ENCODE results near the gene HES5.
"Not testable (repeated sequence)": the region's sequence is repeated elsewhere in the genome, so short reads cannot be mapped to it uniquely, and the experiment has no call there.

HES5 gene

DNA sequence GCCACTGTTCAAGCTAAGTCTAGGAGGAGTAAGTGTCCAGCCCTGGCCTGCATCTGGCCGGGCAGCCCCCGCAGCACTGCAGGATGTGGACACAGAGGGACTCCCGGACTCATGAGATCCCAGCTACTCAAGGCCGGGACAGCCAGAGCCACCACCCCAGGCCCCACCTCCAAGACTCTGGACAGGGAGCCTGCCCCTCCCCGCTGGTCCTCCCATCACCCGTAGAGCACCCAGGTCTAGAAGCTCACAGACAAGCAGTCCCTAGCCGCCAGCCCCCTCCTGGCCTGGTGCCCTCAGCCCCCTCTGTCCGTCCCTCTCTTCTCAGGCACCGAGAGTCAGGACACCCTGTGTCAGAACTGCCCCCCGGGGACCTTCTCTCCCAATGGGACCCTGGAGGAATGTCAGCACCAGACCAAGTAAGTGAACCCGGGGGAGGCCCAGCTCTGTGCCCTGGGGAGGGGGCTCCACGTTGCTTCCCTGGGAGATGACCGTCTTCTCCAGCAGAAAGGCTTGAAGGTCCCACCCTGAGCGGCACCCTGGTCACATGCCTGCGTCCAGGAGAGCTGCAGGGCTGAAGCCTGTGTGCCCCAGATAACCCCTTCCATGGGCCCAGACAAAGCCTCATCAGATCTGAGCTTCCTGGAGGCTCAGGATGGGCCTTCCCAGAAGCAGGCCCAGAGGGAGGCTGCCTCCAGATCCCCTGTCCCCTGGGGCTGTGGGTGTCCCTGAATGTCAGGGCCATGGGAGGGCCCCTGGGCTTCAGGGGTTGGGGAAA, 30.4 kb upstream of the HES5 start:
- DNase-seq (ENCODE audit: low read depth): no peak

DNA sequence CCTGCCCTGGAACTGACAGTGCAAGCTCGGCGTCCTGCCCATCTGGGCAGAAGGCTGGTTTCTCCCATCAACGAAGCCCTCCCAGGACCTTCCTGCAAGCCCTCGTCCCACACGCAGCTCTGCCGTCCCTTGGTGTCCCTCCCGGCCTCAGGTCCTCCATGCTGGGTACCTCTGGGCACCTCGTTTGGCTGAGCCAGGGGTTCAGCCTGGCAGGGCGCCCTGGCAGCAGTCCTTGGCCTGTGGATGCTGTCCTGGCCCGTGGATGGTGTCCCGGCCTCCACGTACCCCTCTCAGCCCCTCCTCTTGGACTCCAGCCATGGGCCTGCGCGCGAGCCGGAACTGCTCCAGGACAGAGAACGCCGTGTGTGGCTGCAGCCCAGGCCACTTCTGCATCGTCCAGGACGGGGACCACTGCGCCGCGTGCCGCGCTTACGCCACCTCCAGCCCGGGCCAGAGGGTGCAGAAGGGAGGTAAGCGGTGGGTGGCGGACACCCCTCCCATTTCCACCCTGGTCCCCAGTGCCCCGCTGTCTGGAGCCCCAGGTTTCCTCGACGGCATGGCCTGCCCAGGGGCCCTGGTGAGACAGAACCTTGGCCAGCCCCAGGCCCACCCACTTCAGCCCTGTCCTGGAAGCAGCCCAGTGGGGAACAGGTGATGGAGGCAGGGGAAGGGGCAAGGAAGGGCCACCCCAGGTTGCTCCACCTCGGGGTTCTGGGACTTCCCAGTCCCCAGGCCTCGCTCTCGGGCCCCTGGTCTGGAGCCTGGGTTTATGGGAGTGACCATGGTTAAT, 29.6 kb upstream of the HES5 start:
- no peak for DNase-seq (ENCODE audit: low read depth)

DNA sequence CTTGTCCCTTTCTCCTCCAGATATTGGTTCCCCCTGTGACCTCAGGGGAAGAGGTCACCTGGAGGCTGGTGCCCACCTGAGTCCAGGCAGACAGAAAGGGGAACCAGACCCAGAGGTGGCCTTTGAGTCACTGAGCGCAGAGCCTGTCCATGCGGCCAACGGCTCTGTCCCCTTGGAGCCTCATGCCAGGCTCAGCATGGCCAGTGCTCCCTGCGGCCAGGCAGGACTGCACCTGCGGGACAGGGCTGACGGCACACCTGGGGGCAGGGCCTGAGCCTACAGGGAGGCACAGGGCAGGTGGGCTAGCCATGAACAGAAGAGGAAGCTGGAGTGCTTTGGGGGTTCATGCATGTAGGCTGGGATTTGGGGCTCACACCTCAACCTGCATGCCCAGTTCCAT, 28.8 kb upstream of the HES5 start:
- no peak for DNase-seq (ENCODE audit: low read depth)

DNA sequence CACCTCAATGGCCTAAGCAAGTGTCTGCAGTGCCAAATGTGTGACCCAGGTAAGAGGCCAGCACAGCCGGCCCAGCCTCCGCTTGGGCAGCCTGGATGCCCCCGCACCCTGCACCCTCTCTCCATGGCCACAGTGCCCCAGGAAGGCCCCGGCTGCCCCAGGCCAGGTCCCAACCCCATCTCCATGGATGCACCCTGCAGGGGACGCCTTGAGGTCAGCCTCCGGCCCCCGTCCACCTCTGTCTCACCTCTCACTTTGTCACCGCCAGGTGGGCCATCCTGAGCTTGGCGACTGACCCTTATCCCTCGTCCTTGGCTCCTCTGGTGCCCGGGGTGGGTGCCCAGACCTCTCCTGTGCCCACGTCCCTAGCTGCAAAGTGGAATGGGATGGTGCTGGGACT, 28.4 kb upstream of the HES5 start:
- no peak for DNase-seq (ENCODE audit: low read depth)

DNA sequence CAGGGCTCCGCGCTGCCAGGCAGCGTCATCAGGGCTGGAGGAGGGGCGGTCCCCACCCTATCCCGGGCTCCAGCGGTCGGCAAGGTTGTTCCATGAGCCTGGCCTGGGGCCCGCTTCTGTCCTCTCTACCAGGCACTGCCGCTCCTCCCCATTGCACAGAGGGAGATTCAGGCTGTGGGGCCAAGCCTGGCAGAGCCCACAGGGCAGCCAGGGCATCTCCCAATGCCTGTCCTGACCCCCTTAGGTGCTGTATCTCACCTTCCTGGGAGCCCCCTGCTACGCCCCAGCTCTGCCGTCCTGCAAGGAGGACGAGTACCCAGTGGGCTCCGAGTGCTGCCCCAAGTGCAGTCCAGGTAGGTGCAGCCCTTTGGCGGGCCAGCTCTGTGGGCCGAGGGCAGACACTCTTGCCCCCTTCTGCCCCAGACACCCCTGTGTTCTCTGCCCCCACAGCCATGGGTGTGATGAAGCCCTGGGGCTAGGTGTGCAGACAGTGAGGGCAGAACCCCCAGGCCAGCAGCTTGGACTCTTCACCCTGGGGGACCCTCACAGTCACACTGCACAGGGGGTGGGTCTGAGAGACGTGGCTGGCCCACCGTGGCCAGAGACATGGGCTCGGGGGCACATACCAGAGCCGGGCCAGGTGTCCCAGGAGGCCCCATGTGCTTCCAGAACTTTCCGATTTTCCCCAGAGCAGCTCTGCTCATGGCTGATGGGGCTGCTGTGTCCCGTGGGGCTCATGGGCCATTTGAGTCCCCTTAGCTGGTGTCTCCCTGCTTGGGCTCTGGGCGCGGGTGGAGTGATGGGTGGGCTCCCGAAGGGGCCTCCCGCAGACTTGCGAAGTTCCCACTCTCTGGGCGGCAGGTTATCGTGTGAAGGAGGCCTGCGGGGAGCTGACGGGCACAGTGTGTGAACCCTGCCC, 27.7 kb upstream of the HES5 start:
- no peak for DNase-seq (ENCODE audit: low read depth)

DNA sequence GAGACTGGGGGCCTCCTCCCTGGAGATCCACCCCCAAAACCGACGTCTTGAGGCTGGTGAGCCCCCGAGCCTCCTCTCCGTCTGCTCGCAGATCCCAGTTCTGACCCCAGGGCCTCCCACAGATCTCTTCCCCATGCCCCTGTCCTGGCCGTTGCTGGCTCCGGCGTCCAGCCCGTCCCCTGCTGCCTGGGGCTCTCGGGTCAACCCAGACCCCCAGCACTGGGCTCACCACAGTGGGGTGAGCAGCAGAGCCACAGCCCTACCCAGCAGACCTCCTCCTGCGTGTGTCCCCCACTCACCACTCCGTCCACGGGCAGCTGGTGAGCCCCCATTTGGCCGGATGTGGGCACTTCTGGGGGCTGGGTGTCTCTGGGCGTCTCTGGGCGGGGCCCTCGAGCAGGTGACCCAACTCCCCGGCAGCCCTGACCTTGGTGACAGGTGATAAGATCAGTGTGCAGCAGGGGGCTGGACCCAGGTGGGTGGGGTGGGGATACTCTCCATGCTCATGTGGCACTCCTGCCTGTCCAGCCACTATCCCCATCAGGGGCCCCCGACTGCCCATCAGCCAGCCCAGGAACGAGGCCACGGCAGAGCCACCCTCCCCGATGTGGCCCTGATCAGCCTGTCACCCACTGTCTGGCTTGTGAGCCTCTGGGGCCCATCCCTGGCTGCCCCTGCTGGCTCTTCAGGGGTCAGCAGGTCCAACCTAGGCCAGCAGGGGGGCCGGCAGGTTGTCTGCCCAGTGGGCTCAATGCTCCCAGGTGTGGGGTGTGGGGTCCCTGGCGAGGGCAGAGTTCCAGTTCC, 26.8 kb upstream of the HES5 start:
- DNase-seq (ENCODE audit: low read depth): no peak

DNA sequence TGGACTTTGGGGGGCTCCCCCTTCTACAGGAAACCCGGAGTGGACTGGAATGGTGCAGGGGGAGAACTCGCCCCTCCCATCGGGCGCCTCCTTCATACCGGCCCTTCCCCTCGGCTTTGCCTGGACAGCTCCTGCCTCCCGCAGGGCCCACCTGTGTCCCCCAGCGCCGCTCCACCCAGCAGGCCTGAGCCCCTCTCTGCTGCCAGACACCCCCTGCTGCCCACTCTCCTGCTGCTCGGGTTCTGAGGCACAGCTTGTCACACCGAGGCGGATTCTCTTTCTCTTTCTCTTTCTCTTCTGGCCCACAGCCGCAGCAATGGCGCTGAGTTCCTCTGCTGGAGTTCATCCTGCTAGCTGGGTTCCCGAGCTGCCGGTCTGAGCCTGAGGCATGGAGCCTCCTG, 26.2 kb upstream of the HES5 start, which contains the start of gene TNFRSF14:
Gene TNFRSF14, plus strand, starts transcription at position 95 of the 401 bp plus-strand sequence. Its CDS starts 294 bp downstream, at position 389.
- no peak for DNase-seq (ENCODE audit: low read depth)

DNA sequence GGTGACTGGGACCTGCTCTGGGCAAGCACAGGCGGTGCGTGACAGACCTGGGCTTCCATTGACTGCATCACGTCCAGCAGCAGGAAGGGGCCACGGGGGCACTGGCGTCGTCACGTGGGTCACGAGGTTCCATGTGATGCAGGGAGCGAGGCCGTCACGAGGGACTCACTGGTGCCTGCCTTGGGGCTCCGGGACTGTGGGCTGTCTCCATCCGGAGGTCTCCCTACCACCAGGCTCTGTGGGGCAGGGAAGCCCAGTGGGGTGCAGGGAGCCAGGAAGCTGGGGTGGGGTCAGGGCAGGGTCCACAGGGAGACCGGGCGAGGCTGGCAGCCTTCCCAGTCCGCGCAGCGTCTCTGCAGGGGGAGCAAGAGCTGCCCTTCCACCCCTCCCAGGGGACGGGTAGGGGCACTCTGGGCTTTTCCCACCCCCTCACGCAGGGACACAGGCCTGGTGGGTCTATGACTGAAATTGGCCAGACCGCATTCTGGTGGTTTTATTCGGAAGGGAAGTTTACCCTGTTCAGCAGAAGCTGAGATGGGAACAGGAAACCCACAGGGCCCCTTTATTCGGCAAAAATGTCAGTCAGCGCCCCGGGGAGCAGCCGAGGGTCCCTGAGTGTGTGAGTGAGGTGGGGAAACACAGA, 25.7 kb upstream of the HES5 start:
- no peak for DNase-seq (ENCODE audit: low read depth)

DNA sequence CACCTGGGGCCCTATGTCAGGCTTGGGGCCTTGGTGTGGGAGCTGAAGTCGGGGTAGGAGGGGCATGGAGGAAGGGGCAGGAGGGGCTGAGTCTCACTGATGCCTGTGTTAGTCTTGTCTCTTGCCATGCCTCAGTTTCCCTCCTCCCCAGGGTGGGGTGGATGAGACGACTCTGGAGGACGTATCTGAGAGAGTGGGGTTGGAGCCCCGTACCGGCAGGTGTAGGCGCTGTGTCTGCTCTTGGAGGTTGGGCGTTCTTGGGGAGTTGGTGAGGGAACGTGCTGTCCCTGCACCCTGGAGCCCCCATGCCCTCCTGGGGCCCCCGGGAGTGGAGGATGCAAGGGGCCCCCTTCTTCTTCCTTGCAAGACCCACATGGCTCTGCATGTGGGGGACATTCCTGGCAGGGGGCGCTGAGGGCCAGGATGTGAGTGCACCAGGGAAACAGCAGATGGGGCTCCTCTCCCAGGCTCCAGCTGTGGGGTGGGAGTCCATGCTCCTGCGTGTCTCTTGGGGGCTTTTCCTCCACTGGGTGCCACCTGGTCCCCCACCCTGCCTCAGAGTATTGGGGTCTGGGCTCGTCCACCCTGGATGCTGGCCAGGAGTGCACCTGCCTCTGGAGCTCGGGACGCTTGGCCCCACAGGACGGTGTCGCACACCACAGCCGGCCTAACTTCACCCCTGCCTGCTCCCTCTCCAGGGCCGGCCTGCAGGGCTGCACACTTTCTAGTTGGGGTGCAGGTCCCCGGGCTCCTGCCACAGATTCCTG, 24.7 kb upstream of the HES5 start:
- DNase-seq (ENCODE audit: low read depth): no peak

DNA sequence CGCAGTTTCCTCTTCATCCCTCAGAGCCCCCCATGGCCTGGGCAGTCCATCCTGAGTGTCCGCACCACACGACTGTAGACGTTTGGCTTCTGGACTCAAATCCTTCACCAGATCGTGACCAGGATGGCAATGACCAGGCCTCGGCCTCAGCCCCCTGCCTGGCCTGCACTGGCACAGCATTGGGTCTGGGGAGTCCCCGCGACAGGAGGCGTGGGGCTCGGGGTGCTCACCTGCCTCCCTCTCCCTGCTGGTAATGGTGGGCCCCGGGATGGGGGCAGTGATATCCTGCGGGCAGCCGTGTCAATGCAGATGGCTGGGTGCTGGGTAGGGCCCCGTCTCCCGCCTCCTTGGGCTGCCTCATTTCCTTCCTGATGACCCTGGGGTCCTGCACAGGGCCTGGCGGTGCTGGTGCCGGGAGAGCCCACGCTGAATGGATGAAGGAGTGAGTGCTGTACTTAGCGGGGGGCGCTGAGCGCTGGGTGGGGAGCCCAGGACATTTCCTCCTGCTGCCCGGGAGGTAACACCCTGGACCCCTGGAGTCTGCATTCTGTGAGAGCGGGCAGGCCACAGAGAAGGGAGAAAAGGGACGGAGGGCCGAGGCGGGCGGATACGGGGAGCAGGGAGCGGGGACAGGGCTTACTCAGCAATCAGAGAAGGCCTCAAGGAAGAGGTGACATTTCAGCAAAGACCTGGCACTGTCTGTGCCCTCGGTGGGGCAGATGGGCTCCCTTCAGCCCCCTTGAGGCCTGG, 24.0 kb upstream of the HES5 start:
- DNase-seq (ENCODE audit: low read depth): no peak

DNA sequence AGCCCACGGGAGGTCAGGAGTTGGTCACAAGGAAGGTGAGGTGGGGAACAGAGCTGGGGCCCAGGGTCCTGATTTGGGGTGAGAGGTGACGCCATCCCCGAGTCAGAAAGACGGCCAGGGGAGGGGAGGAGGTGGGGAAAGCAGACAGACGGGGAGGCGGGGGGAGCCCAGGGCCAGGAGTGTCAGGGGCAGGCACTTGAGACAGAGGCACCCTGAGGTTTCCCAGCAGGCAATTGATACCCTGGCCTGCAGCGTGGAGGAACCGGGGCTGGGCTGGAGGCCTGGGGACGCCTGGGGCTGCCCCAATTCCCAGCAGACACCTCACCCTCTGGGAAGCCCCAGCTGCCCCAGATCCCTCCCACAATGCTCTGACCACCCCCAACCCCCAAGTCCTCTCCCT, 23.0 kb upstream of the HES5 start:
- not testable (repeated sequence) for DNase-seq (ENCODE audit: low read depth)

DNA sequence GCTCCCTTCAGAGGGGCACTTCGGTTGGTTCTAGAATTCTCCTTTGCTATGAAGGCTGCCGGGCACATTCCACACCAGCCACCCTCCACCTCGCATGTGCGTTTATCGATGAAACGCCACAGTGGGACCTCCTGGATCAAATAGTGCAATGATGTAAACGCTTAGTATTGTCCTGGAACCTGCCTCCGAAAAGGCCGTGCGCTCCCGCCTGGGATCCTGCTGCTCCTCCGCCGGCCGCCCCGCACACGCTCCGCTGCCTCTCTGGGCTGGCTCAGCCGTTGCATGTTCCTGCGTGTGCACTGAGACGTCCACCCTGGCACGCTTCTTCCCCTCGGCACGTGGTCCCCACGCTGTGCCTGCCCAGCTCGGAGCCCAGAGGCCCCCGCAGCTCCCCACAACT, 22.1 kb upstream of the HES5 start:
- DNase-seq (ENCODE audit: low read depth): no peak

DNA sequence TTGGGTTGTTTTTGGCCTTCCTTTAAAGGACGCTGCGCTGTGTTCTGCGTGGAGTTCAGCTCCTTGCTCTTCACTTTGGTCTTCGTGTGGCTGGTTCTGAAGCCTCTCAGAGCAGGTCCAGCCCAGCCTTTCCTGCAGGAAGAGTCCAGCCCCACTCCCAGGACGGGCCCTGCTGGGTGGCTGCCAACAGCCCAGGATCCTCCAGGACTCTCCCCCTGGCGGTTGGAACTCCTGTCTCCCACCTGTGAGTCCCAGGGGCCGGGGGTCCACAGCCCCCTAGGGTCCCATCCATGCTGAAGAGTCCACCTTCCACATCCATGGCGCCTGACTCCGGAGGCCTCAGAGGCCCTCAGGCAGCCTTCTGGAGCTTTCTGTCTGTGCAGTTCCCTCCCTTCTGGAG, 21.5 kb upstream of the HES5 start:
- DNase-seq (ENCODE audit: low read depth): not testable (repeated sequence)

DNA sequence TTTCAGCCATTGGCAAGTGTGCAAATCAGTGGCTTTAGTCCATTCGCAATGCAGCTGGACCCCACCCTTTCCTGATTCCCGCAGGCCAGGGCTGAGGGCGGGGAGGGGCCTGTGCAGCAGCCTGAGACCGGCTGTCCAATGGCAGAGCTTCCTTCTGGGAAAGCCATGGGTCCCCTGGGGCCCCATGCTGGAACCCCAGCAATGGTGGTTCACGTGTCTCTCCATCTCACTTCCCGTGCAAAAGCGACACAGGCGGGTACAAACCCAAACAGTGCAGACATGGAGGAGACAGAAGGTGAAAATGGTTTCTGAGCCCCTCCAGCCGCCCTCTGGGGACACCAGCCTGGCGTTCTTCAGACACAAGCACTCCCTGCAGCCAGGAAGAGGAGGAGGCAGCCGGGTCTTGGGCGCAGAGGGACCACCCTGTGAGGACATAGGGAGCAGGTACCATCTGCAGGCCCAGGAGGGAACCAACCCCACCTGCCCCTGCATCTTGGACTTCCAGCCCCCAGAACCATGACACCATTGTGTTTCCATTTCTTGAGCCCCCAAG, 20.3 kb upstream of the HES5 start:
- not testable (repeated sequence) for DNase-seq (ENCODE audit: low read depth)

DNA sequence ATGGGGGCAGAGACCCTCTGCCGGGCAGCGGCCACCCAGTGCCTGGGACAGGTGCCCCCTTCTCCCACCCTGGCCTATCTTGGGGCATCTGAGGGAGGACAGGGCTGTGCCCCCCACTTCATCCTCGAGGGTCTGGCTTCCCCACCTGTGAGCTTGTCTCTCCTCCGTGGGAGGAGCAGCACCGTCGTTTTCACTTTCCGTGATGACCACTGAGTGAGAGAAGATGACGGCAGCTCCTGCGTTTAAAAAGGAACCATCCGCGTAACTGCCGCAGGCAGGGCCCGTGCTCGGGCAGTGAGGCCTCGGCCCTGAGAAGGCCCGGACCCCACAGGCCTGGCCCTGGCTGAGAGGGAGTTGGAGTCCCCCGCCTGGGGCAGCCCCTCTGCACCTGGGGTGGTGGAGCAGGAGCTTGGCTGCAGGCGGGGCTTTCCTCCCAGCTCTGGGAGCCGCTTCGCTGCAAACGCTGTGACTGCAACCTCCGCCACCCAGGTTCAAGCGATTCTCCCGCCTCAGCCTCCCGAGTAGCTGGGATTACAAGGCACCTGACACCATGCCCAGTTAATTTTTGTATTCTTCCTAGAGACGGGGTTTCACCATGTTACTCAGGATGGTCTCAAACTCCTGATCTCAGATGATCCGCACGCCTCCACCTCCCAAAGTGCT, 19.4 kb upstream of the HES5 start:
- DNase-seq (ENCODE audit: low read depth): not testable (repeated sequence)

DNA sequence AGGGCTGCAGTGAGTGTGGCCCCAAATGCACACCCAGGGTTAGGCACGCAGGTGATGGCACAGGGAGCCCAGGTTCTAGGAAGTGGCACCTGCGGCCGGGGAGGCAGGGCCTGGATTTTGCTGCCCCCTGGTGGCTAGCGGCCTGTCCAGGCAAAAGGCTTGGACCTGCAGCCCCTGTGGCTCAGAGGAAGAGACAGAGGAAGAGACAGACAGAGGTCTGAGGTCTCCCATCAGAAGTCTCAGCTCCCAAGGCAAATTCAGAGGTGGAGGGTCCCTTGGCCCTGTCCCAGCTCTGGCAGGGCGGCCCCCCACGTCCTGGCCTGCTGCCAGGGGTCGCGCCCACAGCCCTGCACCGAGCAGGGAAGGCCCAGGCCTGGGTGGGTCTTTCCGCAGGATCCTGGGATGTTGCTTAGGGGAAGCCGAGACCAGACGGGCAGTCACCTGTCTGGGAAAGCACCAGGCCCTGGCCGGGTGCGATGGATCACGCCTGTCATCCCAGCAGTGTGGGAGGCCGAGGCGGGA, 18.1 kb upstream of the HES5 start:
- DNase-seq (ENCODE audit: low read depth): peak; percentile 76

DNA sequence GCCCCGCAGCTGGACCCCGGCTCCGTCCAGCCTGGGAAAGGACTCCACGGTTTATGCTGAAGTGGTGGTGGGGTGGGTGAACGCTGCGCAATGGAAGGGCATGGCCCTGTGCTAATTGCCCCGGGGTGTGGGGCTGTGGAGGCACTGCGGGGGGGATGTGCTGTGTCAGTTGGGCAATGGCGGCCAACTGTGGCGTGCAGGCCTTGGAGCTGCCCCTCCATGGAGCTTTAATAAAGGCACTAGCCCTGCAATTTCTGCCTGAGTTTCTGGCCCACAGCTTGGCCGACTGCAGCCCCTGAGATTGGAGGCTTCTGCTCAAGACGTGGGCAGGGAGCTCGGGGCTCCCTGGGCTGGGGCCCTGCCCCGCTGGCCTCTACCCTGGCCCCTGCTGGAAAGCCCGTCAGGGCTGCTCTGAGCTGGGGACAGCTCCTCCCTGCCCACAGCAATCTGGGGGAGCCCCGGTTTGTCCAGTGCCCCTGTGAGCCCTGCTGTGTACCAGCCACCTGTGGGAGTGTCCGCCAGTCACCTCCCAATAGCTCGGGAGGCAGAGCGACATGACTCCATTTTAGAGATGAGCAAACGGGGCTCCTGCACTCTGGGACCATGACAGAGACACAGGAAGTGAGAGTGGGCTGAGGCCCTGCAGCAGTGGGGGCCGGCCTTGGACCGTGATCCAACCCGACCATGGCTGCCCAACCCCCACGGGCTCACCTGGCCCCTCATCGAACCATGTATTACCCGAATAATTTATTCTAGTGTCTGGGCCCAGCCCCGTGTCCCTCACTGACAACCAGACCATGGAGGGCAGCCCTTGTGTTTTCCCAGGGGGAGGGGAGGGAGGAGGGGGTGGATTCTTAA, 17.4 kb upstream of the HES5 start:
- DNase-seq (ENCODE audit: low read depth): no peak

All from stimulated activated CD8-positive, alpha-beta memory T cell treated with anti-CD3 and anti-CD28 coated beads, Interleukin-12 subunit alpha, Interleukin-12 subunit beta, amount 100 ng/mL, for 1 hour (primary cell).